ENCODE measurements around the gene MUTYH. TPM values are rescaled to one million over a fixed set of nuclear protein-coding genes. Genes with fewer than 3 reads are reported as not detected.

The MUTYH gene
- total and polyA plus RNA-seq, 9 of the 15 experiments (the other 6 are each of a cell fraction or from before 2014, with no cell fraction given): 3.4 to 53.5 (median 29.0) TPM

DNA sequence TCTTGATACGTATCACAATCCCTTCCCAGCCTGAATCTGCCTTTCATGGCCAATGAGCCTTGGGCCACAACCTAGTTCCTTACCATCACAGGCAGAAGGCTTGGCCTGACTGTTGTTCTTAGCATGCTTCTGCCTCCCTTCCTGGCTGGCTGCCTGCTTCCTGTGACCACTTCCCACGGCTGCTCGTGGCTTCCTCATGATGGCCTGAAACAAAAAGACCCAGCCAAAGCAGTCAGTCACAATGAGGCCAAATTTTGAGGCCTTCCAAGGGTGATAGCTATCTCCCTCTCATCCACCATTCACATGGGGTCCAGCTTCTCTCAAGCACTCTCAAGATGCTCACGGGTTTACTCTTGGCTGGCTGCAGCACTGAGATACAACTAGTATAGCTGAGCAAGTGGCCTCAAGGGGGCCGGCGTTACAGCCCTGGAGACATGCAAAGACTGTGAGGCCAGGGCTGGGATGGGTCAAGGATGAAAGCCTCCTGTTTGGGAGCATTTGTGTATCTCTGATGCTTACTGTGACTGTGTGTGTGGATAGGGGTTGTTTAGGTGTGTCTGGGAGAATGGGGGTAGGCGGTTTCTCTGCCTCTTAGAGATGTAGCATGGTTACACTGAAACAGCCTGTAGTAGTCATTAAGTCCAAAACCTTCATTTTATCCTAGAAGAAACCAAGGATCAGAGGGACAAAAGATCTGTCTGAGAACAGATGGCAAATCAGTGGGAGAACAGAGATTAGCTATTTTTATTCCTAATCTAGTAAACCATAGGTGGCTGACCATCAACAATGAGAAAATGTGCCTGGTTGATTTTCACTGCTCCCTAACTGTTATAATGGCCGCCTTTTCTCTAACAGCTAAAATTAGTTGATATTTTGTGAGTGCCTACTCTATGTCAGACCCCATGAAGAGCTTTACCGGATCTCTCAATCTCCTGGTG is 5.7 kb downstream of the MUTYH start:
- Histone ChIP-seq H3K9ac (ENCODE audit: insufficient read depth in 1 of 2, low read depth in 2 of 2, low read length in 2 of 2) (peak overlapping the region in 1 of 2 experiments; percentile 31; a peak in 2 of 4 replicates), H2AFZ (ENCODE audit: low read depth, low read length) (no peak overlapping the region), H3K36me3 (ENCODE audit: control insufficient read depth, insufficient read depth, low read length) (peaks cover 39% of the 10 kb centered on the region), H3K79me2 (ENCODE audit: control insufficient read depth, insufficient read depth, low read length) (peaks cover 16% of the 10 kb centered on the region; the same call in 2 of the 3 replicates), H3K27ac (ENCODE audit: extremely low read depth, low read depth, low read length) (no peak overlapping the region), H3K9me1 (ENCODE audit: control insufficient read depth, insufficient read depth, low read length) (peaks cover 2% of the 10 kb centered on the region), H3K4me3 (no peak overlapping the region), H3K27me3 (ENCODE audit: control insufficient read depth in 2 of 2, insufficient read depth in 2 of 2, low read length in 2 of 2) (no peaks in the 10 kb centered on the region), H3K4me1 (replicated peaks in 1 of 2; ENCODE audit: control insufficient read depth in 2 of 2, insufficient read depth in 2 of 2, low read length in 2 of 2) (peaks cover 8 to 15% of the 10 kb centered on the region in 2 experiments; a peak in 3 of 5 replicates), H3K9me3 (replicated peaks; ENCODE audit: control insufficient read depth, insufficient read depth, low read depth, low read length) (peaks cover 9% of the 10 kb centered on the region), H4K20me1 (replicated peaks; ENCODE audit: control insufficient read depth, insufficient read depth, low read length) (no peaks in the 10 kb centered on the region), H3K4me2 (ENCODE audit: insufficient read depth, low read length) (no peak overlapping the region)
- FAIRE-seq (no peak), ATAC-seq (peak; percentile 66), DNase-seq (ENCODE audit: extremely low read depth in 1 of 4, low spot score in 3 of 4) (no peak)
- WGBS (ENCODE audit: insufficient coverage, low coverage, missing lambda C conversion rate): 62% methylated on average over 9 of the region's 9 CpGs
- in situ Hi-C loops (cut with MboI) (no loop called here), intact Hi-C loops (cut with micrococcal nuclease) (no loop called here)
- CTCF ChIA-PET (ENCODE audit: low intra/inter-chr PET ratio): interaction anchor here (0.6 kb wide), 1 partner anchor 603 kb away, joined by 3 read pairs; the partner anchor contains the start of gene RNU5D-1
- no peak for TF ChIP-seq JUN (IDR thresholded peaks at IDR 0.05; ENCODE audit: borderline replicate concordance, low read depth, low read length)
- TF ChIP-seq JUN (CRISPR knock-in tag; IDR thresholded peaks at IDR 0.05; ENCODE audit: borderline replicate concordance): no peak
- TF ChIP-seq, protein P1, sequence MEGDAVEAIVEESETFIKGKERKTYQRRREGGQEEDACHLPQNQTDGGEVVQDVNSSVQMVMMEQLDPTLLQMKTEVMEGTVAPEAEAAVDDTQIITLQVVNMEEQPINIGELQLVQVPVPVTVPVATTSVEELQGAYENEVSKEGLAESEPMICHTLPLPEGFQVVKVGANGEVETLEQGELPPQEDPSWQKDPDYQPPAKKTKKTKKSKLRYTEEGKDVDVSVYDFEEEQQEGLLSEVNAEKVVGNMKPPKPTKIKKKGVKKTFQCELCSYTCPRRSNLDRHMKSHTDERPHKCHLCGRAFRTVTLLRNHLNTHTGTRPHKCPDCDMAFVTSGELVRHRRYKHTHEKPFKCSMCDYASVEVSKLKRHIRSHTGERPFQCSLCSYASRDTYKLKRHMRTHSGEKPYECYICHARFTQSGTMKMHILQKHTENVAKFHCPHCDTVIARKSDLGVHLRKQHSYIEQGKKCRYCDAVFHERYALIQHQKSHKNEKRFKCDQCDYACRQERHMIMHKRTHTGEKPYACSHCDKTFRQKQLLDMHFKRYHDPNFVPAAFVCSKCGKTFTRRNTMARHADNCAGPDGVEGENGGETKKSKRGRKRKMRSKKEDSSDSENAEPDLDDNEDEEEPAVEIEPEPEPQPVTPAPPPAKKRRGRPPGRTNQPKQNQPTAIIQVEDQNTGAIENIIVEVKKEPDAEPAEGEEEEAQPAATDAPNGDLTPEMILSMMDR (IDR thresholded peaks at IDR 0.05 in 2 of 3, conservative IDR thresholded peaks at IDR 0.05 in 1 of 3; ENCODE audit: insufficient read depth in 2 of 3, low read depth in 1 of 3, low read length in 3 of 3): peak in 2 of 3 experiments; percentile 2 to 19; a peak in 1 of 6 replicates
- BruUV-seq (replicated peaks): no TSS peak
- POLR2A ChIA-PET: interaction anchor here (0.8 to 1.5 kb wide), 4 partner anchors 10 to 515 kb away, joined by 3 to 8 read pairs (median 4); no protein-coding TSS in a partner anchor

Measured in K562 (cell line).